Measurements from ENCODE around the gene CDC42BPA. TPM values are rescaled to one million over a fixed set of nuclear protein-coding genes. Genes with fewer than 3 reads are reported as not detected.

CDC42BPA gene
- total and polyA plus RNA-seq, 2 experiments from 2014 or later, result 28.6 to 39.1 TPM

- Histone ChIP-seq H4K20me1 (ENCODE audit: insufficient read depth) (no peaks in the 10 kb centered on the region), H3F3A (ENCODE audit: insufficient read depth) (peaks cover 3% of the 10 kb centered on the region; the same call in 1 of the 2 replicates), H3K9me3 (ENCODE audit: low read depth) (no peaks in the 10 kb centered on the region), H3K27ac (no peak overlapping the region), H3K9me2 (ENCODE audit: insufficient read depth) (no peaks in the 10 kb centered on the region), H3K79me2 (ENCODE audit: insufficient read depth) (no peaks in the 10 kb centered on the region), H3K27me3 (replicated peaks; ENCODE audit: insufficient read depth) (no peaks in the 10 kb centered on the region), H2AFZ (no peak overlapping the region), H3K36me3 (ENCODE audit: low read depth) (peaks cover 56% of the 10 kb centered on the region), H3K4me2 (ENCODE audit: unreplicated experiment) (no peak overlapping the region), H3K9ac (no peak overlapping the region), H3K4me1 (ENCODE audit: insufficient read depth) (no peaks in the 10 kb centered on the region), H3K4me3 (no peak overlapping the region)
- no peak for TF ChIP-seq EZH2phosphoT487 (IDR thresholded peaks at IDR 0.05; ENCODE audit: insufficient read depth, low read depth)
- no peak for TF ChIP-seq EZH2 (IDR thresholded peaks at IDR 0.05; ENCODE audit: insufficient read depth, poor library complexity, severe bottlenecking)
- in situ Hi-C loops (cut with MboI), result no loop called here
- no peak for DNase-seq
- WGBS, 2 experiments (ENCODE audit: low coverage in 1 of 2, low lambda C conversion rate in 2 of 2, missing lambda C conversion rate in 2 of 2), result 100% methylated on average over 1 of the region's 1 CpG
Observed at GRCh38 chr1:227037121-227037520, 281.2 kb downstream of the CDC42BPA start.

- H3K9ac ChIP-seq, result no peak overlapping the region
- no peak overlapping the region for H3K4me2 ChIP-seq (ENCODE audit: unreplicated experiment)
- H3F3A ChIP-seq (ENCODE audit: insufficient read depth), result peaks cover 3% of the 10 kb centered on the region; the same call in 1 of the 2 replicates
- no peak overlapping the region for H3K4me3 ChIP-seq
- H3K27me3 ChIP-seq (replicated peaks; ENCODE audit: insufficient read depth), result no peaks in the 10 kb centered on the region
- no peak overlapping the region for H2AFZ ChIP-seq
- H3K4me1 ChIP-seq (ENCODE audit: insufficient read depth), result no peaks in the 10 kb centered on the region
- no peak for DNase-seq
- no peak overlapping the region for H3K27ac ChIP-seq
- H4K20me1 ChIP-seq (ENCODE audit: insufficient read depth), result no peaks in the 10 kb centered on the region
- H3K79me2 ChIP-seq (ENCODE audit: insufficient read depth), result no peaks in the 10 kb centered on the region
- H3K9me2 ChIP-seq (ENCODE audit: insufficient read depth), result no peaks in the 10 kb centered on the region
- H3K36me3 ChIP-seq (ENCODE audit: low read depth), result peaks cover 64% of the 10 kb centered on the region
- WGBS, 2 experiments (ENCODE audit: low coverage in 1 of 2, low lambda C conversion rate in 2 of 2, missing lambda C conversion rate in 2 of 2), result 68 to 87% methylated on average over 2 of the region's 2 CpGs
- in situ Hi-C loops (cut with MboI), result no loop called here
- TF ChIP-seq EZH2 (IDR thresholded peaks at IDR 0.05; ENCODE audit: insufficient read depth, poor library complexity, severe bottlenecking) (no peak), EZH2phosphoT487 (IDR thresholded peaks at IDR 0.05; ENCODE audit: insufficient read depth, low read depth) (no peak)
- no peaks in the 10 kb centered on the region for H3K9me3 ChIP-seq (ENCODE audit: low read depth)
Observed at GRCh38 chr1:227035316-227035715, 283.0 kb downstream of the CDC42BPA start.

GRCh38 chr1:227033880-227034279 is 284.4 kb downstream of the CDC42BPA start:
- Histone ChIP-seq H3K4me2 (ENCODE audit: unreplicated experiment) (no peak overlapping the region), H3K9ac (no peak overlapping the region), H3K27ac (no peak overlapping the region), H3K79me2 (ENCODE audit: insufficient read depth) (no peaks in the 10 kb centered on the region; the same call in 1 of the 2 replicates), H3K9me2 (ENCODE audit: insufficient read depth) (no peaks in the 10 kb centered on the region), H3F3A (ENCODE audit: insufficient read depth) (no peaks in the 10 kb centered on the region; the same call in 1 of the 2 replicates), H2AFZ (no peak overlapping the region), H3K4me1 (ENCODE audit: insufficient read depth) (no peaks in the 10 kb centered on the region), H3K4me3 (no peak overlapping the region), H3K9me3 (ENCODE audit: low read depth) (no peaks in the 10 kb centered on the region), H3K27me3 (replicated peaks; ENCODE audit: insufficient read depth) (no peaks in the 10 kb centered on the region), H3K36me3 (ENCODE audit: low read depth) (peaks cover 63% of the 10 kb centered on the region), H4K20me1 (ENCODE audit: insufficient read depth) (no peaks in the 10 kb centered on the region)
- in situ Hi-C loops (cut with MboI), result no loop called here
- 64 to 74% methylated on average over 2 of the region's 2 CpGs for WGBS, 2 experiments (ENCODE audit: low coverage in 1 of 2, low lambda C conversion rate in 2 of 2, missing lambda C conversion rate in 2 of 2)
- TF ChIP-seq EZH2 (IDR thresholded peaks at IDR 0.05; ENCODE audit: insufficient read depth, poor library complexity, severe bottlenecking), result no peak
- no peak for TF ChIP-seq EZH2phosphoT487 (IDR thresholded peaks at IDR 0.05; ENCODE audit: insufficient read depth, low read depth)
- DNase-seq, result no peak

- in situ Hi-C loops (cut with MboI), result no loop called here
- Histone ChIP-seq H3K79me2 (ENCODE audit: insufficient read depth) (no peaks in the 10 kb centered on the region; the same call in 1 of the 2 replicates), H3K9me2 (ENCODE audit: insufficient read depth) (no peaks in the 10 kb centered on the region), H3K9me3 (ENCODE audit: low read depth) (no peaks in the 10 kb centered on the region), H4K20me1 (ENCODE audit: insufficient read depth) (no peaks in the 10 kb centered on the region), H3K9ac (no peak overlapping the region), H3K4me1 (ENCODE audit: insufficient read depth) (no peaks in the 10 kb centered on the region), H3K27me3 (replicated peaks; ENCODE audit: insufficient read depth) (no peaks in the 10 kb centered on the region), H3K4me2 (ENCODE audit: unreplicated experiment) (no peak overlapping the region), H3K27ac (no peak overlapping the region), H2AFZ (no peak overlapping the region), H3K4me3 (no peak overlapping the region), H3F3A (ENCODE audit: insufficient read depth) (no peaks in the 10 kb centered on the region), H3K36me3 (ENCODE audit: low read depth) (peaks cover 65% of the 10 kb centered on the region)
- WGBS, 2 experiments (ENCODE audit: low coverage in 1 of 2, low lambda C conversion rate in 2 of 2, missing lambda C conversion rate in 2 of 2), result 89 to 90% methylated on average over 3 of the region's 3 CpGs
- no peak for DNase-seq
- TF ChIP-seq EZH2phosphoT487 (IDR thresholded peaks at IDR 0.05; ENCODE audit: insufficient read depth, low read depth) (no peak), EZH2 (IDR thresholded peaks at IDR 0.05; ENCODE audit: insufficient read depth, poor library complexity, severe bottlenecking) (no peak)
Observed at GRCh38 chr1:227032396-227032795, 285.9 kb downstream of the CDC42BPA start.

GRCh38 chr1:227016990-227017389 is 301.3 kb downstream of the CDC42BPA start:
- Histone ChIP-seq H3K9ac (no peak overlapping the region), H3K79me2 (ENCODE audit: insufficient read depth) (no peaks in the 10 kb centered on the region), H3K27ac (no peak overlapping the region), H3K9me3 (ENCODE audit: low read depth) (no peaks in the 10 kb centered on the region), H3K36me3 (ENCODE audit: low read depth) (peaks cover 48% of the 10 kb centered on the region), H3K27me3 (replicated peaks; ENCODE audit: insufficient read depth) (no peaks in the 10 kb centered on the region), H3F3A (ENCODE audit: insufficient read depth) (no peaks in the 10 kb centered on the region), H3K9me2 (ENCODE audit: insufficient read depth) (no peaks in the 10 kb centered on the region), H2AFZ (no peak overlapping the region), H3K4me1 (ENCODE audit: insufficient read depth) (no peaks in the 10 kb centered on the region), H4K20me1 (ENCODE audit: insufficient read depth) (no peaks in the 10 kb centered on the region), H3K4me2 (ENCODE audit: unreplicated experiment) (no peak overlapping the region), H3K4me3 (no peak overlapping the region)
- WGBS, 2 experiments (ENCODE audit: low coverage in 1 of 2, low lambda C conversion rate in 2 of 2, missing lambda C conversion rate in 2 of 2), result 98 to 100% methylated on average over 3 of the region's 3 CpGs
- in situ Hi-C loops (cut with MboI), result no loop called here
- DNase-seq, result no peak
- TF ChIP-seq EZH2 (IDR thresholded peaks at IDR 0.05; ENCODE audit: insufficient read depth, poor library complexity, severe bottlenecking), result no peak
- TF ChIP-seq EZH2phosphoT487 (IDR thresholded peaks at IDR 0.05; ENCODE audit: insufficient read depth, low read depth), result no peak

Measured in GM23248 (cell line).